PC-3 (cell line): Measurements from ENCODE around the gene ZNF384. TPM values are rescaled to one million over a fixed set of nuclear protein-coding genes. Genes with fewer than 3 reads are reported as not detected.

Experiments used
- ATAC-seq: fragments of 200-7000 bp; cut with Tn5 transposase; 2 replicates; pipeline ENCODE4 v1.9.1; 2020; ENCODE audit warnings: mild to moderate bottlenecking, moderate library complexity
- BruUV-seq: library from RNA; stranded (reverse); fragments of 400-500 nt; replicated peaks from 2 replicates; lab custom pipeline; 2021; lab: Mats Ljungman, UMichigan
- CTCF ChIA-PET: fragments of 300-600 bp; sonication (Branson Sonifier 250); formaldehyde crosslinking; loops from one replicate; lab custom pipeline; 2022; ENCODE audit warnings: antibody characterized with exemption; lab: Charles Lee
- POLR2A ChIA-PET: fragments of 300-600 bp; sonication (Branson Sonifier 250); formaldehyde crosslinking; loops from one replicate; lab custom pipeline; 2022; ENCODE audit warnings: antibody characterized with exemption; ENCODE audit not compliant: unreplicated experiment; lab: Charles Lee
- DNase-seq: peaks from one replicate; pipeline ENCODE4 v3.0.0-alpha.2; 2015
- H2AFZ ChIP-seq: fragments of 300-600 bp; sonication (generic); 2 replicates; pipeline ENCODE4 v1.6.0; 2016; ENCODE audit warnings: antibody characterized with exemption, low read length
- H3F3A ChIP-seq: fragments of 300-600 bp; sonication (generic); one replicate; pipeline ENCODE4 v1.6.0; 2017; ENCODE audit warnings: antibody characterized with exemption, low read length, control low read depth, mild to moderate bottlenecking; ENCODE audit not compliant: unreplicated experiment
- H3K27ac ChIP-seq: fragments of 300-600 bp; sonication (generic); 2 replicates; pipeline ENCODE4 v1.5.1; 2016; ENCODE audit warnings: mild to moderate bottlenecking, low read length
- H3K27me3 ChIP-seq: fragments of 300-600 bp; sonication (generic); 2 replicates; pipeline ENCODE4 v1.6.1; 2016; ENCODE audit warnings: low read length, mixed read lengths
- H3K36me3 ChIP-seq: fragments of 300-600 bp; sonication (generic); 2 replicates; pipeline ENCODE4 v1.6.1; 2016; ENCODE audit warnings: low read depth, mixed run types, low read length, mixed read lengths
- H3K4me1 ChIP-seq: fragments of 300-600 bp; sonication (generic); 2 replicates; pipeline ENCODE4 v1.5.1; 2016; ENCODE audit warnings: low read length; ENCODE audit not compliant: insufficient read depth
- H3K4me2 ChIP-seq: fragments of 300-600 bp; sonication (generic); 2 replicates; pipeline ENCODE4 v1.6.0; 2016; ENCODE audit warnings: low read length
- H3K4me3 ChIP-seq: fragments of 300-600 bp; sonication (generic); 2 replicates; pipeline ENCODE4 v1.5.1; 2016; ENCODE audit warnings: mild to moderate bottlenecking, low read length, mixed read lengths
- H3K79me2 ChIP-seq: fragments of 300-600 bp; sonication (generic); 2 replicates; pipeline ENCODE4 v1.6.1; 2017; ENCODE audit warnings: low read length, mixed read lengths
- H3K9ac ChIP-seq: fragments of 300-600 bp; sonication (generic); 2 replicates; pipeline ENCODE4 v1.6.0; 2016; ENCODE audit warnings: mild to moderate bottlenecking, low read length
- H3K9me2 ChIP-seq: fragments of 300-600 bp; sonication (generic); replicated peaks from 2 replicates; pipeline ENCODE4 v1.6.1; 2016; ENCODE audit warnings: mixed run types, low read length, mixed read lengths
- H3K9me3 ChIP-seq: fragments of 300-600 bp; sonication (generic); 2 replicates; pipeline ENCODE4 v1.6.1; 2016; ENCODE audit warnings: low read length, mixed read lengths
- H4K20me1 ChIP-seq: fragments of 300-600 bp; sonication (generic); 2 replicates; pipeline ENCODE4 v1.6.1; 2016; ENCODE audit warnings: low read length, mixed read lengths
- CTCF ChIP-seq: fragments of 300-600 bp; sonication (generic); conservative IDR thresholded peaks from 2 replicates; pipeline ENCODE4 v1.5.1; 2017; ENCODE audit warnings: antibody characterized with exemption, low read depth, mild to moderate bottlenecking, low read length
- EZH2 ChIP-seq: fragments of 300-600 bp; sonication (generic); IDR thresholded peaks from one replicate; pipeline ENCODE4 v1.6.1; 2017; ENCODE audit warnings: antibody characterized with exemption, mild to moderate bottlenecking, low read length; ENCODE audit not compliant: unreplicated experiment
- EZH2phosphoT487 ChIP-seq: fragments of 300-600 bp; sonication (generic); IDR thresholded peaks from 2 replicates; pipeline ENCODE4 v1.6.1; 2018; ENCODE audit warnings: mild to moderate bottlenecking, antibody characterized with exemption, low read length, borderline replicate concordance
- intact Hi-C: fragments of 100-400 bp; cut with micrococcal nuclease; formaldehyde crosslinking; loops from 2 replicates; pipeline ENCODE4 v1.9.0; 2023
- total RNA-seq: library from RNA; depleted of rRNA; stranded (reverse); fragments of >200 nt; gene quantifications from 2 replicates; pipeline ENCODE4 v1.2.3, GENCODE V29; 2014

The ZNF384 gene
- total RNA-seq, 1 experiment from 2014 or later = 22.3 TPM

GRCh38 chr12:6640497-6640896, 48.7 kb downstream of the ZNF384 start:
- H3K4me2 ChIP-seq = no peak overlapping the region
- H3K9me2 ChIP-seq = no peaks in the 10 kb centered on the region
- H3K79me2 ChIP-seq = no peaks in the 10 kb centered on the region
- CTCF ChIA-PET = no interaction called here
- no peak overlapping the region for H3K27ac ChIP-seq
- H2AFZ ChIP-seq = no peak overlapping the region
- DNase-seq (no peak), ATAC-seq (no peak)
- BruUV-seq = no TSS peak
- H3K4me3 ChIP-seq = no peak overlapping the region
- no peaks in the 10 kb centered on the region for H3K36me3 ChIP-seq
- H3K4me1 ChIP-seq = peaks cover 11% of the 10 kb centered on the region
- intact Hi-C loops = no loop called here
- no peaks in the 10 kb centered on the region for H3K27me3 ChIP-seq
- no peak overlapping the region for H3K9ac ChIP-seq
- H3F3A ChIP-seq = no peaks in the 10 kb centered on the region
- H4K20me1 ChIP-seq = no peaks in the 10 kb centered on the region
- no peaks in the 10 kb centered on the region for H3K9me3 ChIP-seq
- POLR2A ChIA-PET = no interaction called here
- no peak for TF ChIP-seq EZH2phosphoT487
- no peak for TF ChIP-seq EZH2
- TF ChIP-seq CTCF = no peak

GRCh38 chr12:6639151-6639801, 49.9 kb downstream of the ZNF384 start:
- ATAC-seq (no peak), DNase-seq (no peak)
- Histone ChIP-seq H3F3A (no peaks in the 10 kb centered on the region), H2AFZ (no peak overlapping the region), H3K9me2 (no peaks in the 10 kb centered on the region), H3K27ac (no peak overlapping the region), H4K20me1 (no peaks in the 10 kb centered on the region), H3K4me2 (no peak overlapping the region), H3K9ac (no peak overlapping the region), H3K36me3 (no peaks in the 10 kb centered on the region), H3K4me3 (no peak overlapping the region), H3K27me3 (no peaks in the 10 kb centered on the region), H3K79me2 (no peaks in the 10 kb centered on the region), H3K9me3 (no peaks in the 10 kb centered on the region), H3K4me1 (peaks cover 16% of the 10 kb centered on the region)
- POLR2A ChIA-PET = no interaction called here
- TF ChIP-seq CTCF (no peak), EZH2phosphoT487 (no peak), EZH2 (no peak)
- CTCF ChIA-PET = no interaction called here
- intact Hi-C loops = no loop called here
- BruUV-seq = no TSS peak

- Histone ChIP-seq H3K9ac (no peak overlapping the region), H3K4me2 (no peak overlapping the region), H3K27ac (no peak overlapping the region), H3K4me3 (no peak overlapping the region), H3K27me3 (no peaks in the 10 kb centered on the region), H3K36me3 (no peaks in the 10 kb centered on the region), H3K79me2 (no peaks in the 10 kb centered on the region), H3K9me2 (no peaks in the 10 kb centered on the region), H3K9me3 (no peaks in the 10 kb centered on the region), H4K20me1 (no peaks in the 10 kb centered on the region), H3F3A (no peaks in the 10 kb centered on the region), H2AFZ (no peak overlapping the region), H3K4me1 (peaks cover 16% of the 10 kb centered on the region)
- ATAC-seq = no peak
- intact Hi-C loops = no loop called here
- no peak for DNase-seq
- no peak for TF ChIP-seq CTCF
- no peak for TF ChIP-seq EZH2
- TF ChIP-seq EZH2phosphoT487 = no peak
- CTCF ChIA-PET = no interaction called here
- POLR2A ChIA-PET = no interaction called here
- no TSS peak for BruUV-seq
Measured at GRCh38 chr12:6638305-6638704, 50.9 kb downstream of the ZNF384 start.
